HG03103 (cell line): Measurements from ENCODE around the gene FHAD1.
"Not testable (repeated sequence)": the region's sequence is repeated elsewhere in the genome, so short reads cannot be mapped to it uniquely, and the experiment has no call there.

Source experiments
- ATAC-seq: cut with Tn5 transposase; IDR thresholded peaks from one replicate; pipeline ENCODE4 v1.9.1; 2021; ENCODE audit warnings: low read depth; ENCODE audit not compliant: unreplicated experiment

Gene FHAD1

GRCh38 chr1:15358565-15359133 is 111.6 kb downstream of the FHAD1 start:
- ATAC-seq: no peak

- no peak for ATAC-seq
These were observed 113.7 kb downstream of the FHAD1 start for GRCh38 chr1:15360700-15361099.

GRCh38 chr1:15362096-15362736 is 115.2 kb downstream of the FHAD1 start:
- ATAC-seq: no peak

GRCh38 chr1:15362737-15363128 is 115.7 kb downstream of the FHAD1 start:
- no peak for ATAC-seq

GRCh38 chr1:15364740-15365139 is 117.7 kb downstream of the FHAD1 start:
- ATAC-seq: no peak

GRCh38 chr1:15368888-15369287 is 121.9 kb downstream of the FHAD1 start:
- no peak for ATAC-seq

GRCh38 chr1:15370268-15370667 is 123.2 kb downstream of the FHAD1 start:
- no peak for ATAC-seq

- no peak for ATAC-seq
These were observed 123.9 kb downstream of the FHAD1 start for GRCh38 chr1:15370781-15371520.

- ATAC-seq: no peak
These were observed 124.9 kb downstream of the FHAD1 start for GRCh38 chr1:15371610-15372545.

GRCh38 chr1:15378729-15379128 is 131.7 kb downstream of the FHAD1 start:
- ATAC-seq: no peak

- ATAC-seq: not testable (repeated sequence)
These were observed 132.1 kb downstream of the FHAD1 start for GRCh38 chr1:15379151-15379550.

GRCh38 chr1:15380601-15381508 is 133.8 kb downstream of the FHAD1 start:
- no peak for ATAC-seq

GRCh38 chr1:15381805-15382204 is 134.8 kb downstream of the FHAD1 start:
- ATAC-seq: no peak

- no peak for ATAC-seq
These were observed 135.8 kb downstream of the FHAD1 start for GRCh38 chr1:15382601-15383518.

GRCh38 chr1:15383810-15384209 is 136.8 kb downstream of the FHAD1 start:
- ATAC-seq: no peak

- no peak for ATAC-seq
These were observed 137.4 kb downstream of the FHAD1 start for GRCh38 chr1:15384301-15384901.

- no peak for ATAC-seq
These were observed 138.4 kb downstream of the FHAD1 start for GRCh38 chr1:15385420-15385819.

- ATAC-seq: no peak
These were observed 139.2 kb downstream of the FHAD1 start for GRCh38 chr1:15386164-15386749.
